Measurements from ENCODE around the gene THSD4. TPM values are rescaled to one million over a fixed set of nuclear protein-coding genes. Genes with fewer than 3 reads are reported as not detected.

THSD4 gene
- total RNA-seq, 4 donors from 2014 or later = 2.7 to 49.2 (median 15.8) TPM

- no peak for DNase-seq (ENCODE audit: low spot score)
- TF ChIP-seq CTCF (IDR thresholded peaks at IDR 0.05) = no peak
- ATAC-seq (ENCODE audit: low FRiP score) = no peak
Measured at GRCh38 chr15:71484080-71484479, 368.8 kb downstream of the THSD4 start.

GRCh38 chr15:71485094-71485693, 369.9 kb downstream of the THSD4 start:
- ATAC-seq (ENCODE audit: low FRiP score) = no peak

GRCh38 chr15:71489570-71489969, 374.3 kb downstream of the THSD4 start:
- no peak for TF ChIP-seq CTCF (IDR thresholded peaks at IDR 0.05)
- DNase-seq (ENCODE audit: low spot score) = no peak
- no peak for ATAC-seq (ENCODE audit: low FRiP score)

More at GRCh38 chr15:71485094-71485693, 369.9 kb downstream of the THSD4 start:
- DNase-seq (ENCODE audit: low spot score) = no peak
- TF ChIP-seq CTCF (IDR thresholded peaks at IDR 0.05) = no peak

GRCh38 chr15:71493526-71493925, 378.3 kb downstream of the THSD4 start:
- DNase-seq (ENCODE audit: low spot score) (no peak), ATAC-seq (ENCODE audit: low FRiP score) (peak; percentile 37)
- TF ChIP-seq CTCF (IDR thresholded peaks at IDR 0.05) = no peak

GRCh38 chr15:71494563-71495397, 379.5 kb downstream of the THSD4 start:
- ATAC-seq (ENCODE audit: low FRiP score) = no peak
- DNase-seq (ENCODE audit: low spot score) = no peak

GRCh38 chr15:71495398-71495780, 380.1 kb downstream of the THSD4 start:
- no peak for DNase-seq (ENCODE audit: low spot score)
- ATAC-seq (ENCODE audit: low FRiP score) = no peak
- TF ChIP-seq CTCF (IDR thresholded peaks at IDR 0.05) = no peak

More at GRCh38 chr15:71494563-71495397, 379.5 kb downstream of the THSD4 start:
- no peak for TF ChIP-seq CTCF (IDR thresholded peaks at IDR 0.05)
